NT2/D1 (cell line): ENCODE measurements around the gene ZBTB33.

Experiments used
- SUZ12 ChIP-seq: IDR thresholded peaks from 2 replicates; pipeline ENCODE4 v1.6.1; 2011; ENCODE audit not compliant: insufficient read length, insufficient read depth; ENCODE audit errors: extremely low read depth
- ZNF274 ChIP-seq: IDR thresholded peaks from 2 replicates; pipeline ENCODE4 v1.6.1; 2011; ENCODE audit warnings: mild to moderate bottlenecking, low read depth, low read length

DNA sequence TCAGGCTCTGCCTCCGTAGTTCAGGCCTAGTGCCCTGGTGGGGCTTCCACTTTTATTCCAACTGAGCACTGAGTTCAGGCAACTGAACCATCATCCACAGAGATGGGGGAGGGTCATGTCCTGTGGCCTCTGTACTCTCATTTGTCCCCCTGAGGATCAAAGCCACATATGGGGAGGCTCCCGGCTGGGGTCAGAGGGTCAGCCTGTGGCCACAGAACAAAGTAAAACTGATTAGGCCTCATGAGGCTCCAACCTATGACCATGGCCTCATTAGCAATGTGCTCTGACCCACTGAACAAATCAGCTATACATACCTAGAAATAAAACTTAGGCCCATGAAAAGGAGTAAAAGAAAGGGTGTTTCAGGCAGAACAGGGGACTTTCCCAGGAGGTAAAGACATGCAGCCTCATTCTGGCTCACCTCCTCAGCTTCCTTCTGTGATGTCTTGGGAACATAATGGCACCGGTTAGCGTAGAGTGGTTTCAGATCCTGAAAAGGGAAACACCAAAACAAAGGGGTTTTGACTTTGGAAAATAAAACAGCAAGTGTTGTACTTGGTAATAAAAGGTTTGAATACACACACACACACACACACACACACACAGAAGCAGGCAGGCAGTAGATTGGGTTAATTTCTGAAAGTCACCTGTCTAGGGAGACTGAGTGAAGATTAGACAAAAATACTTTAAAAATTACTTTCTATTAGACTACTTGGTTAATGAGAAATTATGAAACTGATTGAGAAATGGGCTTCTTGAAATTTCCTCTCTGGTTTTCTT, 36.3 kb downstream of the ZBTB33 start:
- TF ChIP-seq ZNF274 (no peak), SUZ12 (no peak)
